Esophagus squamous epithelium (tissue), 4 donors: ENCODE data around the gene FHIP1A.

Experiments
- CTCF ChIP-seq, 6 experiments: fragments of 450-650 bp in 4 of 6; fragments of 200-600 bp in 2 of 6; sonication (generic) in 2 of 6; IDR thresholded peaks; one replicate each; pipeline ENCODE4 v1.5.1; 2016 to 2019; ENCODE audit warnings: antibody characterized with exemption in 6 of 6, mild to moderate bottlenecking in 4 of 6, moderate library complexity in 4 of 6
- POLR2A ChIP-seq, 4 donors: fragments of 450-650 bp; IDR thresholded peaks; one replicate each; pipeline ENCODE4 v1.6.1; 2017; ENCODE audit warnings: antibody characterized with exemption in 4 of 4, mild to moderate bottlenecking in 4 of 4, moderate library complexity in 3 of 4

- TF ChIP-seq CTCF (IDR thresholded peaks at IDR 0.05) (no peak), POLR2A (IDR thresholded peaks at IDR 0.05) (no peak)
Measured at GRCh38 chr4:151443247-151443646, 34.3 kb downstream of the FHIP1A start.
